ENCODE measurements around the gene CEP290.
A peak's percentile ranks its signal among the peaks of the same experiment; 100 is the strongest.

Gene CEP290

GRCh38 chr12:88141774-88142609, at the start of gene CEP290, which contains the start of gene TMTC3:
Gene CEP290, minus strand, starts transcription at chr12:88142088. Its CDS starts 781 bp downstream, at chr12:88141307.
Gene TMTC3, plus strand, starts transcription at chr12:88142307. Its CDS starts 6,009 bp downstream, at chr12:88148316.
- peak; percentile 96 to 98 for DNase-seq

GRCh38 chr12:88188180-88188579, 46.3 kb upstream of the CEP290 start:
- no peak for DNase-seq

GRCh38 chr12:88187571-88187970, 45.7 kb upstream of the CEP290 start:
- DNase-seq: no peak

- no peak for DNase-seq
Measured at GRCh38 chr12:88185988-88186387, 44.1 kb upstream of the CEP290 start.

GRCh38 chr12:88185279-88185678, 43.4 kb upstream of the CEP290 start:
- no peak for DNase-seq

GRCh38 chr12:88184196-88184595, 42.3 kb upstream of the CEP290 start:
- DNase-seq: no peak

GRCh38 chr12:88182416-88182815, 40.5 kb upstream of the CEP290 start:
- no peak for DNase-seq

GRCh38 chr12:88181881-88182280, 40.0 kb upstream of the CEP290 start:
- DNase-seq: no peak

- no peak for DNase-seq
Measured at GRCh38 chr12:88179436-88180014, 37.6 kb upstream of the CEP290 start.

- no peak for DNase-seq
Measured at GRCh38 chr12:88175544-88175943, 33.7 kb upstream of the CEP290 start.

GRCh38 chr12:88172844-88173407, 31.0 kb upstream of the CEP290 start:
- no peak for DNase-seq

GRCh38 chr12:88167384-88167783, 25.5 kb upstream of the CEP290 start:
- DNase-seq: no peak

GRCh38 chr12:88166179-88166578, 24.3 kb upstream of the CEP290 start:
- no peak for DNase-seq

- DNase-seq: no peak
Measured at GRCh38 chr12:88163371-88163770, 21.5 kb upstream of the CEP290 start.

GRCh38 chr12:88156075-88156654, 14.3 kb upstream of the CEP290 start:
- no peak for DNase-seq

- peak in 1 of 2 experiments; percentile 14 for DNase-seq
Measured at GRCh38 chr12:88153959-88154358, 12.1 kb upstream of the CEP290 start.

GRCh38 chr12:88150063-88150462, 8.2 kb upstream of the CEP290 start:
- no peak for DNase-seq

- DNase-seq: no peak
Measured at GRCh38 chr12:88145567-88146505, 3.9 kb upstream of the CEP290 start.

- no peak for DNase-seq
Measured at GRCh38 chr12:88144546-88145468, 2.9 kb upstream of the CEP290 start.

- DNase-seq: no peak
Measured at GRCh38 chr12:88144037-88144436, 2.1 kb upstream of the CEP290 start.

GRCh38 chr12:88142610-88142991, 713 bp upstream of the CEP290 start:
- peak in 1 of 2 experiments; percentile 30 for DNase-seq

All from NCI-H524 (cell line).